HTERT RPE-1 (cell line): Measurements from ENCODE around the gene WASHC3.

Experiments used
- in situ Hi-C: fragments of 300-500 bp; cut with MboI; formaldehyde crosslinking; loops from 4 replicates; pipeline ENCODE4 v1.14.3; 2020; ENCODE audit warnings: low sequenced_read_pairs

WASHC3 gene

GRCh38 chr12:101982307-101982706 lies 79.5 kb downstream of the WASHC3 start:
- in situ Hi-C loops: no loop called here

GRCh38 chr12:101981868-101982267 lies 79.9 kb downstream of the WASHC3 start:
- in situ Hi-C loops: no loop called here

GRCh38 chr12:101968770-101969169 lies 93.0 kb downstream of the WASHC3 start:
- in situ Hi-C loops: no loop called here

- in situ Hi-C loops: no loop called here
Measured at GRCh38 chr12:101967506-101967905, 94.3 kb downstream of the WASHC3 start.

GRCh38 chr12:101966496-101966895 lies 95.3 kb downstream of the WASHC3 start:
- in situ Hi-C loops: no loop called here

GRCh38 chr12:101963697-101964096 lies 98.1 kb downstream of the WASHC3 start:
- in situ Hi-C loops: no loop called here
